ENCODE measurements around the gene HOXC12. TPM values are rescaled to one million over a fixed set of nuclear protein-coding genes. Genes with fewer than 3 reads are reported as not detected.

HOXC12 gene
- total and polyA plus RNA-seq, 4 donors: not detected

DNA sequence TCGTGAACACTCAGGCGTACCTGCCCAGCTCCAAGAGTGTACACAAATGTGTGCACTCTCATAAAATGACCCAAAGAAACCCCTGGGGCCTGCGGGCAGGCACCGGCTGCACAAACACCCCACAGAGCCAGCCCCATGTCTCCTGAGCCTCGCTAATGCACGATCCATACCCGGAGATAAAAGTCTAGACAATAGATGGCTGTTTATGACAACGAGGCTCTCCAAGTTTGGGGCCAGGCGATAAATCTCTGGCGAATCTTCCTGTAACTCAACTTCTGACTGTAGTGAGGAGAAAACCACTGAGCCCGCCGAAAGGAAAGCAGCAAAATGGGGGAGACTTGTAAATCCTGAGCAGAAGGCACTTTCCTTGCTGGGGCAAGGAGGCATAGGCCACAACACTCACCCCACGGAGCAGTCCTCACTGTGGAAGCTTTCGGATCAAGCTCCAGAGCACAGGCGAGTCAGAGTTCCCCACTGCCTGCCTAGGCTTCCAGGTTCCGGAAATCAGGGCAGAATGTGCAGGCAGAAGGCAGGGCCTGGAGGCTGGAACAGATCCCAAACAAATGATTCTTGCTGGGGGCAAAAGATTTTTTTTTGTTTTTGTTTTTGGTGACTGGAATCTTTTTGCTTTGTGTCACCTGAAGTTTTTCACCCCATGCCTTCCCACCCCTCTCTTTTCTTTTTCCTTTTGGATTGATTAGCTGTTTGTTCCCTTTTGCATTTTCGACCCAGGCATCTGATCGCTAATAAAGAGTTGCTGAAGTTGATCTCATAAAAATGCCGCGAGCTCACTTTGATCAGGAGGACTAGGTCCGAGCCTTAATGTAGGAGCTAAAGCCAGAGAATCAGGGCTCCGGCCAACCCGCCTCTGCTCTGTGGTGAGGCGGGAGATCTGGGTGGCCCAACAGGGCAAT is 13.8 kb downstream of the HOXC12 start:
- H3K9me3 ChIP-seq (ENCODE audit: control insufficient read depth in 4 of 4, low read length in 3 of 4): no peaks in the 10 kb centered on the region
- H3K4me1 ChIP-seq (ENCODE audit: control insufficient read depth in 4 of 4, insufficient read depth in 4 of 4, low read length in 3 of 4): peaks cover 0 to 7% (median 4%) of the 10 kb centered on the region in 4 donors
- no peak overlapping the region for H3K4me3 ChIP-seq (ENCODE audit: low read depth in 1 of 3, low read length in 3 of 3)
- no peak overlapping the region for H3K9ac ChIP-seq (ENCODE audit: low read depth in 1 of 2, low read length in 2 of 2)
- H3K27ac ChIP-seq (ENCODE audit: low read depth in 1 of 2, low read length in 2 of 2): no peak overlapping the region
- TF ChIP-seq HNF4A (conservative IDR thresholded peaks at IDR 0.05): no peak
- no peak for TF ChIP-seq RXRA (IDR thresholded peaks at IDR 0.05)
- TF ChIP-seq JUND (IDR thresholded peaks at IDR 0.05): no peak
- no peak for TF ChIP-seq FOXA1 (IDR thresholded peaks at IDR 0.05)
- TF ChIP-seq, protein P1, sequence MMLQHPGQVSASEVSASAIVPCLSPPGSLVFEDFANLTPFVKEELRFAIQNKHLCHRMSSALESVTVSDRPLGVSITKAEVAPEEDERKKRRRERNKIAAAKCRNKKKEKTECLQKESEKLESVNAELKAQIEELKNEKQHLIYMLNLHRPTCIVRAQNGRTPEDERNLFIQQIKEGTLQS (IDR thresholded peaks at IDR 0.05): no peak
- no peak for TF ChIP-seq HNF4G (IDR thresholded peaks at IDR 0.05)
- TF ChIP-seq NR2F2 (IDR thresholded peaks at IDR 0.05): no peak
- no peak for TF ChIP-seq FOXA2 (IDR thresholded peaks at IDR 0.05)
- TF ChIP-seq GABPA (IDR thresholded peaks at IDR 0.05 in 1 of 2, conservative IDR thresholded peaks at IDR 0.05 in 1 of 2): no peak
- TF ChIP-seq, protein P2, sequence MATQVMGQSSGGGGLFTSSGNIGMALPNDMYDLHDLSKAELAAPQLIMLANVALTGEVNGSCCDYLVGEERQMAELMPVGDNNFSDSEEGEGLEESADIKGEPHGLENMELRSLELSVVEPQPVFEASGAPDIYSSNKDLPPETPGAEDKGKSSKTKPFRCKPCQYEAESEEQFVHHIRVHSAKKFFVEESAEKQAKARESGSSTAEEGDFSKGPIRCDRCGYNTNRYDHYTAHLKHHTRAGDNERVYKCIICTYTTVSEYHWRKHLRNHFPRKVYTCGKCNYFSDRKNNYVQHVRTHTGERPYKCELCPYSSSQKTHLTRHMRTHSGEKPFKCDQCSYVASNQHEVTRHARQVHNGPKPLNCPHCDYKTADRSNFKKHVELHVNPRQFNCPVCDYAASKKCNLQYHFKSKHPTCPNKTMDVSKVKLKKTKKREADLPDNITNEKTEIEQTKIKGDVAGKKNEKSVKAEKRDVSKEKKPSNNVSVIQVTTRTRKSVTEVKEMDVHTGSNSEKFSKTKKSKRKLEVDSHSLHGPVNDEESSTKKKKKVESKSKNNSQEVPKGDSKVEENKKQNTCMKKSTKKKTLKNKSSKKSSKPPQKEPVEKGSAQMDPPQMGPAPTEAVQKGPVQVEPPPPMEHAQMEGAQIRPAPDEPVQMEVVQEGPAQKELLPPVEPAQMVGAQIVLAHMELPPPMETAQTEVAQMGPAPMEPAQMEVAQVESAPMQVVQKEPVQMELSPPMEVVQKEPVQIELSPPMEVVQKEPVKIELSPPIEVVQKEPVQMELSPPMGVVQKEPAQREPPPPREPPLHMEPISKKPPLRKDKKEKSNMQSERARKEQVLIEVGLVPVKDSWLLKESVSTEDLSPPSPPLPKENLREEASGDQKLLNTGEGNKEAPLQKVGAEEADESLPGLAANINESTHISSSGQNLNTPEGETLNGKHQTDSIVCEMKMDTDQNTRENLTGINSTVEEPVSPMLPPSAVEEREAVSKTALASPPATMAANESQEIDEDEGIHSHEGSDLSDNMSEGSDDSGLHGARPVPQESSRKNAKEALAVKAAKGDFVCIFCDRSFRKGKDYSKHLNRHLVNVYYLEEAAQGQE (IDR thresholded peaks at IDR 0.05): no peak
- TF ChIP-seq, protein P3, sequence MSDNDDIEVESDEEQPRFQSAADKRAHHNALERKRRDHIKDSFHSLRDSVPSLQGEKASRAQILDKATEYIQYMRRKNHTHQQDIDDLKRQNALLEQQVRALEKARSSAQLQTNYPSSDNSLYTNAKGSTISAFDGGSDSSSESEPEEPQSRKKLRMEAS (IDR thresholded peaks at IDR 0.05): no peak
- TF ChIP-seq RAD21 (IDR thresholded peaks at IDR 0.05): no peak
- TF ChIP-seq, protein P4, sequence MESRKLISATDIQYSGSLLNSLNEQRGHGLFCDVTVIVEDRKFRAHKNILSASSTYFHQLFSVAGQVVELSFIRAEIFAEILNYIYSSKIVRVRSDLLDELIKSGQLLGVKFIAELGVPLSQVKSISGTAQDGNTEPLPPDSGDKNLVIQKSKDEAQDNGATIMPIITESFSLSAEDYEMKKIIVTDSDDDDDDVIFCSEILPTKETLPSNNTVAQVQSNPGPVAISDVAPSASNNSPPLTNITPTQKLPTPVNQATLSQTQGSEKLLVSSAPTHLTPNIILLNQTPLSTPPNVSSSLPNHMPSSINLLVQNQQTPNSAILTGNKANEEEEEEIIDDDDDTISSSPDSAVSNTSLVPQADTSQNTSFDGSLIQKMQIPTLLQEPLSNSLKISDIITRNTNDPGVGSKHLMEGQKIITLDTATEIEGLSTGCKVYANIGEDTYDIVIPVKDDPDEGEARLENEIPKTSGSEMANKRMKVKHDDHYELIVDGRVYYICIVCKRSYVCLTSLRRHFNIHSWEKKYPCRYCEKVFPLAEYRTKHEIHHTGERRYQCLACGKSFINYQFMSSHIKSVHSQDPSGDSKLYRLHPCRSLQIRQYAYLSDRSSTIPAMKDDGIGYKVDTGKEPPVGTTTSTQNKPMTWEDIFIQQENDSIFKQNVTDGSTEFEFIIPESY (IDR thresholded peaks at IDR 0.05): no peak
- TF ChIP-seq, protein P5, sequence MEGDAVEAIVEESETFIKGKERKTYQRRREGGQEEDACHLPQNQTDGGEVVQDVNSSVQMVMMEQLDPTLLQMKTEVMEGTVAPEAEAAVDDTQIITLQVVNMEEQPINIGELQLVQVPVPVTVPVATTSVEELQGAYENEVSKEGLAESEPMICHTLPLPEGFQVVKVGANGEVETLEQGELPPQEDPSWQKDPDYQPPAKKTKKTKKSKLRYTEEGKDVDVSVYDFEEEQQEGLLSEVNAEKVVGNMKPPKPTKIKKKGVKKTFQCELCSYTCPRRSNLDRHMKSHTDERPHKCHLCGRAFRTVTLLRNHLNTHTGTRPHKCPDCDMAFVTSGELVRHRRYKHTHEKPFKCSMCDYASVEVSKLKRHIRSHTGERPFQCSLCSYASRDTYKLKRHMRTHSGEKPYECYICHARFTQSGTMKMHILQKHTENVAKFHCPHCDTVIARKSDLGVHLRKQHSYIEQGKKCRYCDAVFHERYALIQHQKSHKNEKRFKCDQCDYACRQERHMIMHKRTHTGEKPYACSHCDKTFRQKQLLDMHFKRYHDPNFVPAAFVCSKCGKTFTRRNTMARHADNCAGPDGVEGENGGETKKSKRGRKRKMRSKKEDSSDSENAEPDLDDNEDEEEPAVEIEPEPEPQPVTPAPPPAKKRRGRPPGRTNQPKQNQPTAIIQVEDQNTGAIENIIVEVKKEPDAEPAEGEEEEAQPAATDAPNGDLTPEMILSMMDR (IDR thresholded peaks at IDR 0.05; ENCODE audit: low read depth, low read length, missing input control): no peak
- TF ChIP-seq EGR1 (IDR thresholded peaks at IDR 0.05; ENCODE audit: low read depth in 2 of 2): no peak
- no peak for TF ChIP-seq TAF1 (conservative IDR thresholded peaks at IDR 0.05)
- no peak for TF ChIP-seq YY1 (IDR thresholded peaks at IDR 0.05)
- no peak for TF ChIP-seq SP1 (IDR thresholded peaks at IDR 0.05)
- no peak for DNase-seq (ENCODE audit: low spot score)
- H3K27me3 ChIP-seq (ENCODE audit: control insufficient read depth in 4 of 4, insufficient read depth in 4 of 4, low read length in 3 of 4): peaks cover under 1 to 58% (median 45%) of the 10 kb centered on the region in 4 donors
- 15% methylated on average over 24 of the region's 24 CpGs for WGBS
- H3K36me3 ChIP-seq (ENCODE audit: control insufficient read depth in 4 of 4, insufficient read depth in 3 of 4, low read depth in 1 of 4, low read length in 3 of 4): no peaks in the 10 kb centered on the region

Measured in liver (tissue), 9 donors.